ENCODE data around the gene SERTAD2.

GRCh38 chr2:64688909-64689308 is 35.2 kb upstream of the SERTAD2 start:
- TF ChIP-seq CTCF (IDR thresholded peaks at IDR 0.05) (no peak), POLR2A (IDR thresholded peaks at IDR 0.05) (no peak)

Measured in thyroid gland (tissue), 4 donors.